LNCaP clone FGC (cell line): ENCODE data around the gene ANK3.

ENCODE experiments used
- DNase-seq: peaks from one replicate; pipeline ENCODE4 v3.0.0-alpha.2; 2011; ENCODE audit warnings: low read depth
- H3K4me3 ChIP-seq: 2 replicates; pipeline ENCODE4 v1.5.1; 2011; ENCODE audit warnings: mild to moderate bottlenecking, low read depth, low read length, control low read depth
- CTCF ChIP-seq: IDR thresholded peaks from 2 replicates; pipeline ENCODE4 v1.5.1; 2012; ENCODE audit warnings: mild to moderate bottlenecking; ENCODE audit not compliant: control insufficient read depth, insufficient read depth; ENCODE audit errors: extremely low read depth

The ANK3 gene

DNA sequence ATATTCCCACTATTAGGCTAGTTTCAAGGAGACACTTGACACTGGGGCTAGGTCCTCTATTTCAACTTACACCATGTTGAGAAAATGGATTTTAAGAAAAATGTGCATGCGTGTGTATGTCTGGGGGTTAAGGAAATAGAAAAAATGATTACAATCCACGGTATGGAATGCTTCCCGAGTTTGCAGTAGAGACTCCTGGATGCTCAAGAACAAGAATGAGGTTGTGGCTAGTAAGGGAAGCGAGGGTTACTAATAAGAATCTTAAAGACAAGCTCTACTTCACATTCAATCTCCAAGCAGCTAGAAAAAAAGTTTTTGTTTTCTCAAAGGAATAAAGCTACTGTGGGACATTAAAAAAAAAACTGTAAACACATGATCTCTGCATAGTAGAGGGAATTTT, 54.7 kb downstream of the ANK3 start:
- H3K4me3 ChIP-seq, result no peak overlapping the region
- DNase-seq, result no peak
- no peak for TF ChIP-seq CTCF

GRCh38 chr10:60332371-60332770, 57.3 kb downstream of the ANK3 start:
- no peak for TF ChIP-seq CTCF
- DNase-seq, result no peak
- no peak overlapping the region for H3K4me3 ChIP-seq

DNA sequence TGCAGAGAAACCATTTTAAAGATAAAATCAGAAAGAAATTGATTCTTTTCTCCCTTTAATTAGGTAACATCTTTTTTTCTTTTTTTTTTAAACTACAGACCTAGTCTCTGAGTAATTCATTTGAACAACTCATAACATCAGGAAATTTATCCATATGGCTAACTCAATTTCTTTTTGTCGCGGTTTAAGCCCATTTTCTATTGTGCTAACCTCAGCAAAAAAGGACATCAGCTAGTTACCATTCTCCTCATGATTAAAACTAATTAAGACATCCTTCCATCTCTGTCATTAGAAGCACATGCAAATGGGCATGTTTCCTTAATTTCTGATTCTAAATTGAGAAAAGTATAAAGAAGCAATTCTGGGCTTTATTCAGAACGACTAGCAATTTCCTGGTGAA, 57.8 kb downstream of the ANK3 start:
- DNase-seq, result no peak
- no peak overlapping the region for H3K4me3 ChIP-seq
- no peak for TF ChIP-seq CTCF

DNA sequence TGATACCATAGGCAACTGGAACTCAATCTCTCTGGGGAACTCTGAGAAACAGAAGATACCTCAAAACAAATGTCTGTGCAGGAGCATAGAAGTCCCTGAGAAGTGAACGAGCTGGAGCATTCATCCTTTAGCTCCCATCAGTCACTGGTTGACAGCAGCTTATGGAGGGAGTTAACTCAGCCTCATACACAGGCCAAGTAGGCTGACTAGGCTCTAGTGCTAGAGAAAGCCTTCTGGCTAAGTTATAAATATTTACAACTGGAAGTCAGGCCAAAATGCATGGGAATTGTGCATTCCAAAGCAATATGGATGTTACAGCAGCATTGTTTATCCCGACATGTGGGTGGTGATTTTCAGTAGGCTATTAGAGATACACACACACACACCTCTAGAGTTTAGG, 66.5 kb downstream of the ANK3 start:
- DNase-seq, result no peak
- H3K4me3 ChIP-seq, result no peak overlapping the region
- TF ChIP-seq CTCF, result no peak

DNA sequence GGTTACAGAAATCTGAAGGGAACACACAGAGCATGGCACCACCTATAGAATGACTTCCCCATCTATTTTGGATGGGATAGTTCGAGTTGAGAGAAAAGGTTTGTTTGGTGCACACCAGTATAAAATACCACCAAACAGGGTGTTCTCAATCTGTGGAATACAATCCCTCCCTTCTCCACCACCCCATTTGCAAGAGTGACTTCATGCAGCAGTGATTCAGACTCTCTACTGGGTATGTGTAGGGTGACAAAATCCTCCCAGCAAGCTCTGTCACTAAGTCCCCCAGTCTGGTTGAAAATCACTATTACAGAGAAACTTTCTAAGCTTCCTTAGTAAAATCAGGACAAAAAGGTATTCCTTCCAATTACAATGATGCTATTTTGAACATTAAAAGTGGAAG, 69.0 kb downstream of the ANK3 start:
- TF ChIP-seq CTCF, result no peak
- no peak for DNase-seq
- no peak overlapping the region for H3K4me3 ChIP-seq

DNA sequence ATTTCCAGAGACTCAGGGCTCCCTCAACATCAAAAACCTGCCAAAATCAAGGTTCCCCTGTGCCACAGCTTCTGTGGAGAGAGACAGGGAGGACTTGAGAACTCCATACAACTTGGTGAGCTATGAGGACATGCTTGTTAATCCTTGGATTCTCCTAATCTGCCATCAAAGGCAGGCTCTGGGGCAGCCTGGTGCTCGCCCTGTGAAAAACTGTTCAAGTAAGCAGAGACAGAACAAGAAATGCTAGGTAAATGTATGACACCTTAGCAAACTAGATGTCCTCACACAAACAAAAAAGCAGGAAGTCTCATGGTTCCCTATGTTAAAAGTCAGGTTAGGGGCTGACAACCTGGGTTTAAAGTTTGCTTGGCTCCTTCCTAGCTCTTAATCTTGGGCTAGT, 73.6 kb downstream of the ANK3 start:
- no peak overlapping the region for H3K4me3 ChIP-seq
- DNase-seq, result no peak
- TF ChIP-seq CTCF, result no peak

GRCh38 chr10:60315311-60315710, 74.4 kb downstream of the ANK3 start:
- H3K4me3 ChIP-seq, result no peak overlapping the region
- DNase-seq, result no peak
- no peak for TF ChIP-seq CTCF
